ENCODE results near the gene CTNNA2. TPM values are rescaled to one million over a fixed set of nuclear protein-coding genes. Genes with fewer than 3 reads are reported as not detected.

CTNNA2 gene
- total RNA-seq, 1 experiment from 2014 or later: 5.5 TPM

DNA sequence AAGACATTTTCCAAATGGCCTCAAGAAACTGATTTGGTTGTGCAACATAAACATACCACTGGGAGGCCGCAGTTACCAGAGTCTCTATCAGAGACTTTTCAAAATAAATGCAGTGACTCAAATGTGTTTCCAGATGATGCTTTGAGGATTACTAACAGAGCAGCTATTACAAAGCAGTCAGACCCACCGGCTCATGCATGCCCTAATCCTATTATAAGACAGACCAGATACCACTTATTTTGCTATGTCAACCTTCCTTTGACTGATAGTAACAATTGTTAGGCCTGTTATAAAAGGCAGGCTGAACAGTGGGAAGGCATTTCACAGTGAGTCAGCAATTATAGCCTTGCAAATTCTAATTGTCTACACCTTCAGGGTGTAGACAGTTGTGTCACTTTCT lies 574.0 kb downstream of the CTNNA2 start:
- H3K9me3 Mint-ChIP-seq: no peaks in the 10 kb centered on the region
- Histone ChIP-seq H3K23me2 (ENCODE audit: insufficient read length, low read depth, low read length, poor library complexity, severe bottlenecking) (no peaks in the 10 kb centered on the region), H3K18ac (ENCODE audit: insufficient read length, low read depth, low read length) (no peak overlapping the region), H3K27me3 (ENCODE audit: insufficient read depth, low read length) (no peaks in the 10 kb centered on the region), H2BK5ac (ENCODE audit: insufficient read length, low read length) (no peak overlapping the region), H2BK120ac (ENCODE audit: low read depth, low read length, poor library complexity, severe bottlenecking) (no peak overlapping the region), H3K79me2 (ENCODE audit: insufficient read depth, low read length) (no peaks in the 10 kb centered on the region), H2AK5ac (ENCODE audit: insufficient read length, low read length) (no peak overlapping the region), H2AFZ (ENCODE audit: low read length) (no peak overlapping the region), H3K9ac (ENCODE audit: extremely low read depth, insufficient read length, low read length) (no peak overlapping the region), H3K4me2 (ENCODE audit: insufficient read depth, insufficient read length, low read length) (no peak overlapping the region), H4K5ac (ENCODE audit: insufficient read length, low read depth, low read length) (no peak overlapping the region), H3K14ac (ENCODE audit: insufficient read depth, low read length) (no peak overlapping the region), H2BK15ac (ENCODE audit: low read depth, low read length) (no peak overlapping the region), H3K79me1 (ENCODE audit: insufficient read depth, low read depth, low read length, poor library complexity, severe bottlenecking) (no peaks in the 10 kb centered on the region), H3K9me3 (ENCODE audit: control insufficient read depth, low read depth, low read length) (no peaks in the 10 kb centered on the region), H4K91ac (ENCODE audit: insufficient read length, low read depth, low read length) (no peak overlapping the region), H3K4me1 (ENCODE audit: insufficient read depth, low read length) (no peaks in the 10 kb centered on the region), H4K8ac (replicated peaks; ENCODE audit: insufficient read length, low read depth, low read length) (no peak overlapping the region), H4K20me1 (ENCODE audit: control insufficient read depth, insufficient read depth, insufficient read length) (no peaks in the 10 kb centered on the region), H2BK12ac (ENCODE audit: insufficient read length, low read depth, low read length) (no peak overlapping the region), H3K23ac (ENCODE audit: insufficient read length, low read depth, low read length) (no peak overlapping the region), H3K27ac (ENCODE audit: insufficient read length, low read depth, low read length) (no peak overlapping the region), H2BK20ac (ENCODE audit: low read depth, low read length, poor library complexity, severe bottlenecking) (no peak overlapping the region), H3K4ac (ENCODE audit: low read depth, low read length) (no peak overlapping the region), H3T11ph (ENCODE audit: low read length) (no peak overlapping the region), H3K56ac (ENCODE audit: insufficient read length, low read depth, low read length) (no peak overlapping the region)
- no peaks in the 10 kb centered on the region for H3K27me3 Mint-ChIP-seq (ENCODE audit: low read depth)
- peaks cover 2 to 5% of the 10 kb centered on the region in 2 experiments; a peak in 3 of 4 replicates for H3K4me1 Mint-ChIP-seq
- H3K4me3 Mint-ChIP-seq: no peak overlapping the region
- TF ChIP-seq, protein P1, sequence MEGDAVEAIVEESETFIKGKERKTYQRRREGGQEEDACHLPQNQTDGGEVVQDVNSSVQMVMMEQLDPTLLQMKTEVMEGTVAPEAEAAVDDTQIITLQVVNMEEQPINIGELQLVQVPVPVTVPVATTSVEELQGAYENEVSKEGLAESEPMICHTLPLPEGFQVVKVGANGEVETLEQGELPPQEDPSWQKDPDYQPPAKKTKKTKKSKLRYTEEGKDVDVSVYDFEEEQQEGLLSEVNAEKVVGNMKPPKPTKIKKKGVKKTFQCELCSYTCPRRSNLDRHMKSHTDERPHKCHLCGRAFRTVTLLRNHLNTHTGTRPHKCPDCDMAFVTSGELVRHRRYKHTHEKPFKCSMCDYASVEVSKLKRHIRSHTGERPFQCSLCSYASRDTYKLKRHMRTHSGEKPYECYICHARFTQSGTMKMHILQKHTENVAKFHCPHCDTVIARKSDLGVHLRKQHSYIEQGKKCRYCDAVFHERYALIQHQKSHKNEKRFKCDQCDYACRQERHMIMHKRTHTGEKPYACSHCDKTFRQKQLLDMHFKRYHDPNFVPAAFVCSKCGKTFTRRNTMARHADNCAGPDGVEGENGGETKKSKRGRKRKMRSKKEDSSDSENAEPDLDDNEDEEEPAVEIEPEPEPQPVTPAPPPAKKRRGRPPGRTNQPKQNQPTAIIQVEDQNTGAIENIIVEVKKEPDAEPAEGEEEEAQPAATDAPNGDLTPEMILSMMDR (conservative IDR thresholded peaks at IDR 0.05): no peak; the same call in 2 of the 3 replicates
- H3K27ac Mint-ChIP-seq: no peak overlapping the region
- WGBS (ENCODE audit: extremely low coverage, insufficient read length, low lambda C conversion rate): no CpG with 5 or more reads among the region's 2 CpGs
- H3K36me3 Mint-ChIP-seq (ENCODE audit: insufficient read depth in 1 of 3, low read depth in 3 of 3): no peaks in the 10 kb centered on the region
- DNase-seq: no peak

Measured in H9 (cell line).